ENCODE results near the gene IMMP2L.

- no peak for TF ChIP-seq CTCF (IDR thresholded peaks at IDR 0.05)
- no peak for TF ChIP-seq REST (IDR thresholded peaks at IDR 0.05; ENCODE audit: insufficient read depth in 1 of 2, low read depth in 2 of 2, low read length in 1 of 2)
- TF ChIP-seq POLR2AphosphoS5 (IDR thresholded peaks at IDR 0.05; ENCODE audit: low read depth, low read length) = no peak
- TF ChIP-seq SIN3A (IDR thresholded peaks at IDR 0.05; ENCODE audit: borderline replicate concordance, insufficient read depth, low read depth, low read length) = no peak
Observed at GRCh38 chr7:110835218-110835617, 727.1 kb downstream of the IMMP2L start.
